ENCODE measurements around the gene ARHGEF6.

- TF ChIP-seq, protein P1, sequence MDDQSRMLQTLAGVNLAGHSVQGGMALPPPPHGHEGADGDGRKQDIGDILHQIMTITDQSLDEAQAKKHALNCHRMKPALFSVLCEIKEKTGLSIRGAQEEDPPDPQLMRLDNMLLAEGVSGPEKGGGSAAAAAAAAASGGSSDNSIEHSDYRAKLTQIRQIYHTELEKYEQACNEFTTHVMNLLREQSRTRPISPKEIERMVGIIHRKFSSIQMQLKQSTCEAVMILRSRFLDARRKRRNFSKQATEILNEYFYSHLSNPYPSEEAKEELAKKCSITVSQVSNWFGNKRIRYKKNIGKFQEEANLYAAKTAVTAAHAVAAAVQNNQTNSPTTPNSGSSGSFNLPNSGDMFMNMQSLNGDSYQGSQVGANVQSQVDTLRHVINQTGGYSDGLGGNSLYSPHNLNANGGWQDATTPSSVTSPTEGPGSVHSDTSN (CRISPR knock-in tag; IDR thresholded peaks at IDR 0.05), result no peak
- TF ChIP-seq CTCF (tag by site-specific recombination; IDR thresholded peaks at IDR 0.05), result no peak
- TF ChIP-seq, protein P2, sequence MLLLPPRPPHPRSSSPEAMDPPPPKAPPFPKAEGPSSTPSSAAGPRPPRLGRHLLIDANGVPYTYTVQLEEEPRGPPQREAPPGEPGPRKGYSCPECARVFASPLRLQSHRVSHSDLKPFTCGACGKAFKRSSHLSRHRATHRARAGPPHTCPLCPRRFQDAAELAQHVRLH (tag by site-specific recombination; IDR thresholded peaks at IDR 0.05), result no peak
- TF ChIP-seq MYNN (tag by site-specific recombination; IDR thresholded peaks at IDR 0.05; ENCODE audit: borderline replicate concordance), result no peak
- no peak for TF ChIP-seq PRDM10 (tag by site-specific recombination; IDR thresholded peaks at IDR 0.05)
- TF ChIP-seq ZNF138 (tag by site-specific recombination; IDR thresholded peaks at IDR 0.05; ENCODE audit: borderline replicate concordance), result no peak
- TF ChIP-seq HOXA7 (CRISPR knock-in tag; IDR thresholded peaks at IDR 0.05; ENCODE audit: borderline replicate concordance), result no peak
- no peak for TF ChIP-seq GLIS1 (tag by site-specific recombination; IDR thresholded peaks at IDR 0.05)
- no peak for TF ChIP-seq ZNF274 (IDR thresholded peaks at IDR 0.05; ENCODE audit: low read length)
- TF ChIP-seq ZNF274 (tag by site-specific recombination; IDR thresholded peaks at IDR 0.05; ENCODE audit: borderline replicate concordance), result no peak
- TF ChIP-seq, protein P3, sequence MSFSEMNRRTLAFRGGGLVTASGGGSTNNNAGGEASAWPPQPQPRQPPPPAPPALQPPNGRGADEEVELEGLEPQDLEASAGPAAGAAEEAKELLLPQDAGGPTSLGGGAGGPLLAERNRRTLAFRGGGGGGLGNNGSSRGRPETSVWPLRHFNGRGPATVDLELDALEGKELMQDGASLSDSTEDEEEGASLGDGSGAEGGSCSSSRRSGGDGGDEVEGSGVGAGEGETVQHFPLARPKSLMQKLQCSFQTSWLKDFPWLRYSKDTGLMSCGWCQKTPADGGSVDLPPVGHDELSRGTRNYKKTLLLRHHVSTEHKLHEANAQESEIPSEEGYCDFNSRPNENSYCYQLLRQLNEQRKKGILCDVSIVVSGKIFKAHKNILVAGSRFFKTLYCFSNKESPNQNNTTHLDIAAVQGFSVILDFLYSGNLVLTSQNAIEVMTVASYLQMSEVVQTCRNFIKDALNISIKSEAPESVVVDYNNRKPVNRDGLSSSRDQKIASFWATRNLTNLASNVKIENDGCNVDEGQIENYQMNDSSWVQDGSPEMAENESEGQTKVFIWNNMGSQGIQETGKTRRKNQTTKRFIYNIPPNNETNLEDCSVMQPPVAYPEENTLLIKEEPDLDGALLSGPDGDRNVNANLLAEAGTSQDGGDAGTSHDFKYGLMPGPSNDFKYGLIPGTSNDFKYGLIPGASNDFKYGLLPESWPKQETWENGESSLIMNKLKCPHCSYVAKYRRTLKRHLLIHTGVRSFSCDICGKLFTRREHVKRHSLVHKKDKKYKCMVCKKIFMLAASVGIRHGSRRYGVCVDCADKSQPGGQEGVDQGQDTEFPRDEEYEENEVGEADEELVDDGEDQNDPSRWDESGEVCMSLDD (tag by site-specific recombination; IDR thresholded peaks at IDR 0.05), result no peak
- no peak for TF ChIP-seq ZNF324 (tag by site-specific recombination; IDR thresholded peaks at IDR 0.05)
- TF ChIP-seq TCF7L2 (IDR thresholded peaks at IDR 0.05; ENCODE audit: borderline replicate concordance, low read depth, low read length), result no peak
- TF ChIP-seq, protein P4, sequence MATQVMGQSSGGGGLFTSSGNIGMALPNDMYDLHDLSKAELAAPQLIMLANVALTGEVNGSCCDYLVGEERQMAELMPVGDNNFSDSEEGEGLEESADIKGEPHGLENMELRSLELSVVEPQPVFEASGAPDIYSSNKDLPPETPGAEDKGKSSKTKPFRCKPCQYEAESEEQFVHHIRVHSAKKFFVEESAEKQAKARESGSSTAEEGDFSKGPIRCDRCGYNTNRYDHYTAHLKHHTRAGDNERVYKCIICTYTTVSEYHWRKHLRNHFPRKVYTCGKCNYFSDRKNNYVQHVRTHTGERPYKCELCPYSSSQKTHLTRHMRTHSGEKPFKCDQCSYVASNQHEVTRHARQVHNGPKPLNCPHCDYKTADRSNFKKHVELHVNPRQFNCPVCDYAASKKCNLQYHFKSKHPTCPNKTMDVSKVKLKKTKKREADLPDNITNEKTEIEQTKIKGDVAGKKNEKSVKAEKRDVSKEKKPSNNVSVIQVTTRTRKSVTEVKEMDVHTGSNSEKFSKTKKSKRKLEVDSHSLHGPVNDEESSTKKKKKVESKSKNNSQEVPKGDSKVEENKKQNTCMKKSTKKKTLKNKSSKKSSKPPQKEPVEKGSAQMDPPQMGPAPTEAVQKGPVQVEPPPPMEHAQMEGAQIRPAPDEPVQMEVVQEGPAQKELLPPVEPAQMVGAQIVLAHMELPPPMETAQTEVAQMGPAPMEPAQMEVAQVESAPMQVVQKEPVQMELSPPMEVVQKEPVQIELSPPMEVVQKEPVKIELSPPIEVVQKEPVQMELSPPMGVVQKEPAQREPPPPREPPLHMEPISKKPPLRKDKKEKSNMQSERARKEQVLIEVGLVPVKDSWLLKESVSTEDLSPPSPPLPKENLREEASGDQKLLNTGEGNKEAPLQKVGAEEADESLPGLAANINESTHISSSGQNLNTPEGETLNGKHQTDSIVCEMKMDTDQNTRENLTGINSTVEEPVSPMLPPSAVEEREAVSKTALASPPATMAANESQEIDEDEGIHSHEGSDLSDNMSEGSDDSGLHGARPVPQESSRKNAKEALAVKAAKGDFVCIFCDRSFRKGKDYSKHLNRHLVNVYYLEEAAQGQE (tag by site-specific recombination; IDR thresholded peaks at IDR 0.05), result no peak
- no peak for TF ChIP-seq ZBTB20 (tag by site-specific recombination; IDR thresholded peaks at IDR 0.05)
Measured at GRCh38 chrX:136692271-136692670, 88.5 kb downstream of the ARHGEF6 start.

All from HEK293 (cell line).